H9 (cell line): ENCODE measurements around the gene OR8J1. TPM values are rescaled to one million over a fixed set of nuclear protein-coding genes. Genes with fewer than 3 reads are reported as not detected.

Source experiments
- DNase-seq: peaks from one replicate; pipeline ENCODE4 v3.0.0-alpha.2; 2017
- H2AFZ ChIP-seq: one replicate; pipeline ENCODE4 v1.6.1; 2013; ENCODE audit warnings: mild to moderate bottlenecking, low read length, control low read depth, moderate library complexity
- H2AK5ac ChIP-seq: 2 replicates; pipeline ENCODE4 v1.6.1; 2013; ENCODE audit warnings: low read length, control low read depth, mixed read lengths; ENCODE audit not compliant: insufficient read length
- H2BK120ac ChIP-seq: one replicate; pipeline ENCODE4 v1.6.1; 2013; ENCODE audit warnings: low read depth, mild to moderate bottlenecking, low read length, control low read depth, inconsistent platforms; ENCODE audit not compliant: poor library complexity, severe bottlenecking
- H2BK12ac ChIP-seq: 2 replicates; pipeline ENCODE4 v1.6.1; 2013; ENCODE audit warnings: low read length, control low read depth, mixed read lengths, low read depth; ENCODE audit not compliant: insufficient read length
- H2BK15ac ChIP-seq: 2 replicates; pipeline ENCODE4 v1.6.1; 2013; ENCODE audit warnings: low read depth, low read length, control low read depth
- H2BK20ac ChIP-seq: one replicate; pipeline ENCODE4 v1.6.1; 2013; ENCODE audit warnings: low read depth, mild to moderate bottlenecking, low read length, control low read depth, inconsistent platforms; ENCODE audit not compliant: poor library complexity, severe bottlenecking
- H2BK5ac ChIP-seq: 2 replicates; pipeline ENCODE4 v1.6.1; 2013; ENCODE audit warnings: low read length, control low read depth, mixed read lengths; ENCODE audit not compliant: insufficient read length
- H3K14ac ChIP-seq: 2 replicates; pipeline ENCODE4 v1.6.1; 2013; ENCODE audit warnings: low read length, control low read depth; ENCODE audit not compliant: insufficient read depth
- H3K18ac ChIP-seq: 2 replicates; pipeline ENCODE4 v1.6.1; 2013; ENCODE audit warnings: low read depth, mild to moderate bottlenecking, mixed read lengths, low read length, control low read depth; ENCODE audit not compliant: insufficient read length
- H3K23ac ChIP-seq: 2 replicates; pipeline ENCODE4 v1.6.1; 2013; ENCODE audit warnings: low read length, control low read depth, mixed read lengths, low read depth; ENCODE audit not compliant: insufficient read length
- H3K23me2 ChIP-seq: 2 replicates; pipeline ENCODE4 v1.6.1; 2013; ENCODE audit warnings: low read depth, mild to moderate bottlenecking, mixed read lengths, low read length, control low read depth; ENCODE audit not compliant: insufficient read length, poor library complexity, severe bottlenecking
- H3K27ac ChIP-seq: 2 replicates; pipeline ENCODE4 v1.5.1; 2013; ENCODE audit warnings: low read length, control low read depth, mixed read lengths, low read depth; ENCODE audit not compliant: insufficient read length
- H3K27me3 ChIP-seq: 2 replicates; pipeline ENCODE4 v1.6.1; 2013; ENCODE audit warnings: low read length, control low read depth, inconsistent platforms; ENCODE audit not compliant: insufficient read depth
- H3K4ac ChIP-seq: 2 replicates; pipeline ENCODE4 v1.6.1; 2013; ENCODE audit warnings: low read depth, mild to moderate bottlenecking, control low read depth, inconsistent platforms, low read length, moderate library complexity
- H3K4me1 ChIP-seq: 2 replicates; pipeline ENCODE4 v1.6.1; 2013; ENCODE audit warnings: low read length, control low read depth, inconsistent platforms; ENCODE audit not compliant: insufficient read depth
- H3K4me2 ChIP-seq: 2 replicates; pipeline ENCODE4 v1.6.1; 2013; ENCODE audit warnings: low read length, control low read depth, mixed read lengths; ENCODE audit not compliant: insufficient read length, insufficient read depth
- H3K56ac ChIP-seq: 2 replicates; pipeline ENCODE4 v1.6.1; 2013; ENCODE audit warnings: low read depth, mild to moderate bottlenecking, mixed read lengths, low read length, control low read depth; ENCODE audit not compliant: insufficient read length
- H3K79me1 ChIP-seq: 2 replicates; pipeline ENCODE4 v1.6.1; 2013; ENCODE audit warnings: low read depth, mild to moderate bottlenecking, moderate library complexity, low read length, control low read depth, inconsistent platforms; ENCODE audit not compliant: insufficient read depth, poor library complexity, severe bottlenecking
- H3K79me2 ChIP-seq: 2 replicates; pipeline ENCODE4 v1.6.1; 2013; ENCODE audit warnings: low read length, control low read depth, inconsistent platforms; ENCODE audit not compliant: insufficient read depth
- H3K9ac ChIP-seq: 2 replicates; pipeline ENCODE4 v1.6.1; 2013; ENCODE audit warnings: low read length, control low read depth, mixed read lengths; ENCODE audit not compliant: insufficient read length; ENCODE audit errors: extremely low read depth
- H3K9me3 ChIP-seq: one replicate; pipeline ENCODE4 v1.6.1; 2013; ENCODE audit warnings: low read depth, low read length, inconsistent platforms; ENCODE audit not compliant: control insufficient read depth
- H3T11ph ChIP-seq: one replicate; pipeline ENCODE4 v1.6.1; 2013; ENCODE audit warnings: mild to moderate bottlenecking, low read length, control low read depth, inconsistent platforms
- H4K20me1 ChIP-seq: one replicate; pipeline ENCODE4 v1.6.1; 2013; ENCODE audit not compliant: control insufficient read depth, insufficient read length, insufficient read depth
- H4K5ac ChIP-seq: 2 replicates; pipeline ENCODE4 v1.6.1; 2013; ENCODE audit warnings: low read depth, mild to moderate bottlenecking, mixed read lengths, low read length, control low read depth; ENCODE audit not compliant: insufficient read length
- H4K8ac ChIP-seq: replicated peaks from 2 replicates; pipeline ENCODE4 v1.6.1; 2013; ENCODE audit warnings: low read length, control low read depth, mixed read lengths, low read depth; ENCODE audit not compliant: insufficient read length
- H4K91ac ChIP-seq: 2 replicates; pipeline ENCODE4 v1.6.1; 2013; ENCODE audit warnings: low read depth, mild to moderate bottlenecking, moderate library complexity, mixed read lengths, low read length, control low read depth; ENCODE audit not compliant: insufficient read length
- H3K27ac Mint-ChIP-seq, 3 experiments: 2 replicates in 2 of 3; 3 replicates in 1 of 3; pipeline ENCODE4 v1.8.0; 2020 to 2021; ENCODE audit warnings: mixed read lengths in 3 of 3, mild to moderate bottlenecking in 1 of 3, moderate library complexity in 1 of 3
- H3K27me3 Mint-ChIP-seq: 2 replicates; pipeline ENCODE4 v1.8.0; 2021; ENCODE audit warnings: low read depth, mild to moderate bottlenecking, moderate library complexity, mixed read lengths
- H3K36me3 Mint-ChIP-seq, 3 experiments: 2 replicates in 2 of 3; 3 replicates in 1 of 3; pipeline ENCODE4 v1.8.0; 2020 to 2021; ENCODE audit warnings: low read depth in 3 of 3, mixed read lengths in 3 of 3; ENCODE audit not compliant: insufficient read depth in 1 of 3
- H3K4me1 Mint-ChIP-seq, 2 experiments: 2 replicates each; pipeline ENCODE4 v1.8.0; 2020; ENCODE audit warnings: mixed read lengths in 2 of 2
- H3K4me3 Mint-ChIP-seq, 2 experiments: 2 replicates in 1 of 2; 3 replicates in 1 of 2; pipeline ENCODE4 v1.8.0; 2020 to 2021; ENCODE audit warnings: mild to moderate bottlenecking in 2 of 2, mixed read lengths in 2 of 2, moderate library complexity in 1 of 2
- H3K9me3 Mint-ChIP-seq, 2 experiments: 2 replicates in 1 of 2; 3 replicates in 1 of 2; pipeline ENCODE4 v1.8.0; 2020; ENCODE audit warnings: mild to moderate bottlenecking in 2 of 2, mixed read lengths in 2 of 2, moderate library complexity in 1 of 2
- CTCF ChIP-seq: fragments of 200-600 bp; sonication (generic); conservative IDR thresholded peaks from 3 replicates; pipeline ENCODE4 v1.8.0; 2021; ENCODE audit warnings: antibody characterized with exemption, mild to moderate bottlenecking
- WGBS: extraction: QIAGEN DNeasy Blood & Tissue Kit; methylation state at CpG from one replicate; pipeline ENCODE4 v1.1.7; 2013; ENCODE audit warnings: missing lambda C conversion rate, low lambda C conversion rate, mixed read lengths; ENCODE audit not compliant: insufficient read length; ENCODE audit errors: extremely low coverage; 5-methylcytosine and 5-hydroxymethylcytosine counted together
- long read RNA-seq: library from polyadenylated mRNA; unstranded; transcript quantifications from one replicate; pipeline ENCODE4 v2.0.0, GENCODE V29; 2020
- total RNA-seq: library from RNA; stranded (reverse); gene quantifications from 2 replicates; pipeline ENCODE4 v1.2.1, GENCODE V29; 2021

OR8J1 gene, protein sequence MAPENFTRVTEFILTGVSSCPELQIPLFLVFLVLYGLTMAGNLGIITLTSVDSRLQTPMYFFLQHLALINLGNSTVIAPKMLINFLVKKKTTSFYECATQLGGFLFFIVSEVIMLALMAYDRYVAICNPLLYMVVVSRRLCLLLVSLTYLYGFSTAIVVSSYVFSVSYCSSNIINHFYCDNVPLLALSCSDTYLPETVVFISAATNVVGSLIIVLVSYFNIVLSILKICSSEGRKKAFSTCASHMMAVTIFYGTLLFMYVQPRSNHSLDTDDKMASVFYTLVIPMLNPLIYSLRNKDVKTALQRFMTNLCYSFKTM
- total RNA-seq: not detected in 2 replicates
- long read RNA-seq: 0 reads

GRCh38 chr11:56353991-56354390, at the start of gene OR8J1:
Gene OR8J1, plus strand, starts transcription at chr11:56354291. Its CDS starts 5,956 bp downstream, at chr11:56360247.
- no peak within 1 kb of the TSS for H2BK15ac ChIP-seq
- TF ChIP-seq CTCF: no peak
- H3K4me1 ChIP-seq: no peaks in the 10 kb centered on the region
- H3K27me3 ChIP-seq: no peaks in the 10 kb centered on the region
- H4K91ac ChIP-seq: no peak within 1 kb of the TSS
- H2BK5ac ChIP-seq: no peak within 1 kb of the TSS
- H2AK5ac ChIP-seq: no peak within 1 kb of the TSS
- H2BK120ac ChIP-seq: no peak within 1 kb of the TSS
- H3K4me2 ChIP-seq: no peak within 1 kb of the TSS
- H3K4ac ChIP-seq: no peak within 1 kb of the TSS
- no peak for DNase-seq
- no peaks in the 10 kb centered on the region for H3K27me3 Mint-ChIP-seq
- no peak within 1 kb of the TSS for H2BK20ac ChIP-seq
- no peak within 1 kb of the TSS for H3K14ac ChIP-seq
- no peak within 1 kb of the TSS for H2AFZ ChIP-seq
- WGBS: no CpG with 5 or more reads among the region's 2 CpGs
- H3K23me2 ChIP-seq: no peaks in the 10 kb centered on the region
- H3K79me2 ChIP-seq: no peaks in the 10 kb centered on the region
- no peak within 1 kb of the TSS for H3K18ac ChIP-seq
- no peak within 1 kb of the TSS for H4K5ac ChIP-seq
- no peaks in the 10 kb centered on the region for H3K79me1 ChIP-seq
- H4K20me1 ChIP-seq: no peaks in the 10 kb centered on the region
- H3K23ac ChIP-seq: no peak within 1 kb of the TSS
- no peak within 1 kb of the TSS for H3T11ph ChIP-seq
- no peaks in the 10 kb centered on the region for H3K36me3 Mint-ChIP-seq
- H3K9me3 Mint-ChIP-seq: no peaks in the 10 kb centered on the region; a peak in 1 of 5 replicates
- H3K56ac ChIP-seq: no peak within 1 kb of the TSS
- H2BK12ac ChIP-seq: no peak within 1 kb of the TSS
- no peak within 1 kb of the TSS for H3K4me3 Mint-ChIP-seq
- no peak within 1 kb of the TSS for H4K8ac ChIP-seq
- H3K4me1 Mint-ChIP-seq: no peaks in the 10 kb centered on the region
- no peaks in the 10 kb centered on the region for H3K9me3 ChIP-seq
- no peak within 1 kb of the TSS for H3K27ac ChIP-seq
- no peak within 1 kb of the TSS for H3K9ac ChIP-seq
- H3K27ac Mint-ChIP-seq: no peak within 1 kb of the TSS
